Aorta (tissue), 5 donors: ENCODE results near the gene NLGN2. TPM values are rescaled to one million over a fixed set of nuclear protein-coding genes. Genes with fewer than 3 reads are reported as not detected.
A peak's percentile ranks its signal among the peaks of the same experiment; 100 is the strongest.

Source experiments
- ATAC-seq: fragments of 200-7000 bp; cut with Tn5 transposase; one replicate; pipeline ENCODE4 v1.9.1; 2022; ENCODE audit warnings: moderate library complexity; ENCODE audit not compliant: low FRiP score
- DNase-seq, 2 donors: peaks; one replicate each; pipeline ENCODE4 v3.0.0-alpha.2; 2020
- H3K27ac ChIP-seq, 2 donors: one replicate each; pipeline ENCODE4 v1.5.1; 2013; ENCODE audit warnings: low read length in 2 of 2, mild to moderate bottlenecking in 2 of 2, moderate library complexity in 2 of 2, control low read depth in 1 of 2, inconsistent platforms in 1 of 2, low read depth in 1 of 2
- H3K27me3 ChIP-seq, 2 donors: one replicate each; pipeline ENCODE4 v1.6.1; 2013; ENCODE audit warnings: control low read depth in 1 of 2, low read length in 1 of 2, mild to moderate bottlenecking in 1 of 2, moderate library complexity in 1 of 2; ENCODE audit not compliant: insufficient read depth in 2 of 2, control insufficient read depth in 1 of 2
- H3K36me3 ChIP-seq, 2 donors: one replicate each; pipeline ENCODE4 v1.6.1; 2013; ENCODE audit warnings: control low read depth in 1 of 2, low read length in 1 of 2, mild to moderate bottlenecking in 1 of 2; ENCODE audit not compliant: insufficient read depth in 2 of 2, control insufficient read depth in 1 of 2
- H3K4me1 ChIP-seq, 2 donors: one replicate each; pipeline ENCODE4 v1.6.1; 2013; ENCODE audit warnings: low read length in 2 of 2, control low read depth in 1 of 2, mild to moderate bottlenecking in 1 of 2, moderate library complexity in 1 of 2; ENCODE audit not compliant: insufficient read depth in 2 of 2, control insufficient read depth in 1 of 2
- H3K4me3 ChIP-seq, 2 donors: one replicate each; pipeline ENCODE4 v1.5.1; 2013; ENCODE audit warnings: low read length in 2 of 2, control low read depth in 1 of 2, mild to moderate bottlenecking in 1 of 2
- H3K9me3 ChIP-seq: one replicate; pipeline ENCODE4 v1.6.1; 2013; ENCODE audit warnings: mild to moderate bottlenecking, low read length; ENCODE audit not compliant: control insufficient read depth
- WGBS, 2 donors: extraction: QIAGEN DNeasy Blood & Tissue Kit; methylation state at CpG; one replicate each; pipeline ENCODE4 v1.1.7; 2013; 5-methylcytosine and 5-hydroxymethylcytosine counted together
- intact Hi-C, 2 donors: fragments of 100-400 bp; cut with DNase I; formaldehyde crosslinking; loops; one replicate each; pipeline versions ENCODE4 v1.14.2 to v1.15.0; 2022
- polyA plus RNA-seq, 2 donors: library from polyadenylated mRNA; stranded (reverse); fragments of 200-250 nt; gene quantifications; one replicate each; pipeline ENCODE4 v1.2.3, GENCODE V29; 2013
- total RNA-seq, 2 donors: library from RNA; stranded (reverse); fragmentation: NEBNext Ultra II Directional; extraction: Animal tissue kit (Norgen Biotek cat#: 25700); gene quantifications; one replicate each; pipeline ENCODE4 v1.2.1, GENCODE V29; 2021
- donor health status: healthy with polysubstance abuse.
- donor health status: Bipolar disorder and iron deficiency.
- donor health status: DM: no; HTN: no; CAD: no.
- donor health status: DM: no; HTN: no; CAD: no.
- donor health status: DM: yes; HTN: yes; CAD: no.

NLGN2 gene
- total and polyA plus RNA-seq, 4 donors, result 2.4 to 49.9 (median 30.9) TPM

GRCh38 chr17:7384489-7385081 is 23.1 kb upstream of the NLGN2 start:
- ATAC-seq (no peak), DNase-seq (no peak)
- Histone ChIP-seq H3K27ac (no peak overlapping the region), H3K9me3 (no peaks in the 10 kb centered on the region), H3K4me3 (no peak overlapping the region), H3K27me3 (no peaks in the 10 kb centered on the region), H3K4me1 (no peaks in the 10 kb centered on the region), H3K36me3 (no peaks in the 10 kb centered on the region)
- WGBS, 2 donors, result 54% methylated on average over 23 of the region's 23 CpGs
- intact Hi-C loops, result no loop called here

- 95 to 96% methylated on average over 10 of the region's 10 CpGs for WGBS, 2 donors
- Histone ChIP-seq H3K4me3 (no peak overlapping the region), H3K4me1 (no peaks in the 10 kb centered on the region), H3K27me3 (no peaks in the 10 kb centered on the region), H3K36me3 (no peaks in the 10 kb centered on the region), H3K27ac (no peak overlapping the region), H3K9me3 (no peaks in the 10 kb centered on the region)
- DNase-seq (no peak), ATAC-seq (no peak)
- intact Hi-C loops, result no loop called here
Measured at GRCh38 chr17:7388856-7389255, 18.8 kb upstream of the NLGN2 start.

GRCh38 chr17:7389924-7390910 is 17.4 kb upstream of the NLGN2 start:
- Histone ChIP-seq H3K4me3 (no peak overlapping the region), H3K27ac (no peak overlapping the region), H3K36me3 (no peaks in the 10 kb centered on the region), H3K9me3 (no peaks in the 10 kb centered on the region), H3K4me1 (no peaks in the 10 kb centered on the region), H3K27me3 (no peaks in the 10 kb centered on the region)
- ATAC-seq (no peak), DNase-seq (no peak)
- 86 to 92% methylated on average over 19 of the region's 19 CpGs for WGBS, 2 donors
- intact Hi-C loops, result loop anchor here in 1 of 2 donors (5.0 kb wide), 1 partner anchor 33 kb away; the partner anchor contains the start of gene TMEM95

- Histone ChIP-seq H3K27me3 (no peaks in the 10 kb centered on the region), H3K4me3 (no peak overlapping the region), H3K9me3 (no peaks in the 10 kb centered on the region), H3K36me3 (no peaks in the 10 kb centered on the region), H3K27ac (no peak overlapping the region), H3K4me1 (no peaks in the 10 kb centered on the region)
- ATAC-seq, result no peak
- 83 to 87% methylated on average over 2 of the region's 2 CpGs for WGBS, 2 donors
- no peak for DNase-seq
- intact Hi-C loops, result loop anchor here in 1 of 2 donors (5.0 kb wide), 1 partner anchor 34 kb away; the partner anchor contains the start of gene TMEM95
Measured at GRCh38 chr17:7391307-7391706, 16.3 kb upstream of the NLGN2 start.

GRCh38 chr17:7392696-7393612 is 14.7 kb upstream of the NLGN2 start:
- Histone ChIP-seq H3K36me3 (no peaks in the 10 kb centered on the region), H3K4me3 (no peak overlapping the region), H3K27me3 (no peaks in the 10 kb centered on the region), H3K27ac (no peak overlapping the region), H3K9me3 (no peaks in the 10 kb centered on the region), H3K4me1 (no peaks in the 10 kb centered on the region)
- intact Hi-C loops, result loop anchor here in 1 of 2 donors (5.0 kb wide), 1 partner anchor 36 kb away; the partner anchor contains the start of gene TMEM95
- ATAC-seq (no peak), DNase-seq (peak in 1 of 2 donors; percentile 73)
- WGBS, 2 donors, result 79 to 84% methylated on average over 38 to 42 of the region's 42 CpGs

- peak in 1 of 2 donors; percentile 74 for DNase-seq
- no peaks in the 10 kb centered on the region for H3K9me3 ChIP-seq
- H3K27ac ChIP-seq, result peak overlapping the region; percentile 19 to 45
- peak overlapping the region; percentile 53 to 89 for H3K4me3 ChIP-seq
- intact Hi-C loops, result loop anchor here (1.0 to 5.0 kb wide), 2 partner anchors 9 to 37 kb away; partner anchors contain the start of gene TMEM95 (in 1 of the 2)
- no peaks in the 10 kb centered on the region for H3K4me1 ChIP-seq
- peak; percentile 42 for ATAC-seq
- no peaks in the 10 kb centered on the region for H3K36me3 ChIP-seq
- WGBS, 2 donors, result 8 to 9% methylated on average over 43 to 48 of the region's 48 CpGs
- no peaks in the 10 kb centered on the region for H3K27me3 ChIP-seq
Measured at GRCh38 chr17:7393613-7394451, 13.8 kb upstream of the NLGN2 start.

- H3K27me3 ChIP-seq, result no peaks in the 10 kb centered on the region
- H3K9me3 ChIP-seq, result no peaks in the 10 kb centered on the region
- H3K27ac ChIP-seq, result peak within 1 kb of the TSS; percentile 45 to 88
- WGBS, 2 donors, result 0% methylated on average over 47 to 71 of the region's 71 CpGs
- intact Hi-C loops, result loop anchor here (1.0 to 5.0 kb wide), 2 partner anchors 9 to 37 kb away; partner anchors contain the start of gene TMEM95 (in 1 of the 2)
- ATAC-seq (peak; percentile 95), DNase-seq (peak; percentile 93 to 95)
- H3K4me1 ChIP-seq, result no peaks in the 10 kb centered on the region
- peak within 1 kb of the TSS; percentile 53 to 89 for H3K4me3 ChIP-seq
- H3K36me3 ChIP-seq, result no peaks in the 10 kb centered on the region
Measured at GRCh38 chr17:7394452-7395191, 13.0 kb upstream of the NLGN2 start, which contains the start of gene PLSCR3. PLSCR3 (minus strand) TSS chr17:7394525; CDS start chr17:7394110, 415 bp downstream.
